Mesenchymal stem cell (in vitro differentiated cells and primary cell): ENCODE results near the gene HBS1L.

ENCODE experiments used
- DNase-seq: peaks from one replicate; pipeline ENCODE4 v3.0.0-alpha.2; 2013
- H2AFZ ChIP-seq: one replicate; pipeline ENCODE4 v1.6.1; 2013; ENCODE audit warnings: low read depth, mild to moderate bottlenecking, control low read depth, inconsistent platforms, low read length, moderate library complexity
- H2AK5ac ChIP-seq: 2 replicates; pipeline ENCODE4 v1.6.1; 2013; ENCODE audit warnings: low read length, moderate library complexity, mild to moderate bottlenecking, inconsistent platforms; ENCODE audit not compliant: severe bottlenecking
- H2BK120ac ChIP-seq: one replicate; pipeline ENCODE4 v1.6.1; 2013; ENCODE audit warnings: low read depth, mild to moderate bottlenecking, inconsistent platforms, low read length, moderate library complexity
- H2BK12ac ChIP-seq, 2 experiments: one replicate each; pipeline ENCODE4 v1.6.1; 2013; ENCODE audit warnings: inconsistent platforms in 2 of 2, low read length in 2 of 2, mild to moderate bottlenecking in 2 of 2, moderate library complexity in 2 of 2, control low read depth in 1 of 2
- H2BK15ac ChIP-seq: one replicate; pipeline ENCODE4 v1.6.1; 2013; ENCODE audit warnings: mild to moderate bottlenecking, low read depth, inconsistent platforms; ENCODE audit not compliant: poor library complexity, severe bottlenecking
- H2BK5ac ChIP-seq: 2 replicates; pipeline ENCODE4 v1.6.1; 2013; ENCODE audit warnings: low read depth, mild to moderate bottlenecking, low read length, control low read depth, inconsistent platforms; ENCODE audit not compliant: poor library complexity, severe bottlenecking
- H3K14ac ChIP-seq, 2 experiments: one replicate each; pipeline ENCODE4 v1.6.1; 2013; ENCODE audit warnings: inconsistent platforms in 2 of 2, low read length in 2 of 2, control low read depth in 1 of 2, mild to moderate bottlenecking in 1 of 2, moderate library complexity in 1 of 2
- H3K18ac ChIP-seq, 2 experiments: one replicate each; pipeline ENCODE4 v1.6.1; 2013; ENCODE audit warnings: inconsistent platforms in 2 of 2, low read length in 2 of 2, control low read depth in 1 of 2, low read depth in 1 of 2, mild to moderate bottlenecking in 1 of 2
- H3K23ac ChIP-seq, 2 experiments: one replicate each; pipeline ENCODE4 v1.6.1; 2013; ENCODE audit warnings: inconsistent platforms in 2 of 2, low read length in 2 of 2, mild to moderate bottlenecking in 2 of 2, moderate library complexity in 2 of 2, control low read depth in 1 of 2
- H3K27ac ChIP-seq: 2 replicates; pipeline ENCODE4 v1.5.1; 2013; ENCODE audit warnings: mild to moderate bottlenecking, moderate library complexity, low read length, control low read depth, inconsistent platforms; ENCODE audit not compliant: poor library complexity, severe bottlenecking
- H3K27me3 ChIP-seq, 2 experiments: 2 replicates each; pipeline versions ENCODE4 v1.6.1 to v1.7.0; 2013; ENCODE audit warnings: low read length in 2 of 2, mild to moderate bottlenecking in 2 of 2, moderate library complexity in 2 of 2, control low read depth in 1 of 2, inconsistent platforms in 1 of 2; ENCODE audit not compliant: control insufficient read depth in 1 of 2, insufficient read depth in 1 of 2
- H3K36me3 ChIP-seq, 2 experiments: 2 replicates each; pipeline versions ENCODE4 v1.6.1 to v1.7.0; 2013; ENCODE audit warnings: low read length in 2 of 2, control low read depth in 1 of 2, inconsistent platforms in 1 of 2, low read depth in 1 of 2, mild to moderate bottlenecking in 1 of 2; ENCODE audit not compliant: insufficient read depth in 2 of 2, control insufficient read depth in 1 of 2
- H3K4ac ChIP-seq, 2 experiments: one replicate each; pipeline ENCODE4 v1.6.1; 2013; ENCODE audit warnings: inconsistent platforms in 2 of 2, low read length in 2 of 2, mild to moderate bottlenecking in 2 of 2, moderate library complexity in 2 of 2, control low read depth in 1 of 2, low read depth in 1 of 2
- H3K4me1 ChIP-seq: 2 replicates; pipeline ENCODE4 v1.6.1; 2013; ENCODE audit warnings: low read depth, low read length, control low read depth; ENCODE audit not compliant: control insufficient read depth, insufficient read depth
- H3K4me2 ChIP-seq: 2 replicates; pipeline ENCODE4 v1.6.1; 2013; ENCODE audit warnings: low read length, mild to moderate bottlenecking, inconsistent platforms; ENCODE audit not compliant: poor library complexity, severe bottlenecking
- H3K4me3 ChIP-seq, 2 experiments: 2 replicates each; pipeline versions ENCODE4 v1.5.1 to v1.7.0; 2013; ENCODE audit warnings: low read length in 2 of 2, mild to moderate bottlenecking in 2 of 2, control low read depth in 1 of 2, low read depth in 1 of 2; ENCODE audit not compliant: insufficient read depth in 1 of 2
- H3K79me1 ChIP-seq: replicated peaks from 2 replicates; pipeline ENCODE4 v1.6.1; 2013; ENCODE audit warnings: mild to moderate bottlenecking, control low read depth, low read length, inconsistent platforms; ENCODE audit not compliant: poor library complexity, severe bottlenecking
- H3K9ac ChIP-seq: 2 replicates; pipeline ENCODE4 v1.7.0; 2013; ENCODE audit warnings: mild to moderate bottlenecking, low read length, moderate library complexity
- H3K9me3 ChIP-seq: 2 replicates; pipeline ENCODE4 v1.7.0; 2013; ENCODE audit warnings: mild to moderate bottlenecking, low read length; ENCODE audit not compliant: control insufficient read depth
- H4K8ac ChIP-seq: one replicate; pipeline ENCODE4 v1.6.1; 2013; ENCODE audit warnings: inconsistent platforms, mild to moderate bottlenecking, low read length, moderate library complexity
- H4K91ac ChIP-seq: one replicate; pipeline ENCODE4 v1.6.1; 2013; ENCODE audit warnings: mild to moderate bottlenecking, low read length, inconsistent platforms
- WGBS: methylation state at CpG from one replicate; pipeline ENCODE4 v1.1.7; 2013; ENCODE audit warnings: mixed read lengths; 5-methylcytosine and 5-hydroxymethylcytosine counted together

HBS1L gene

DNA sequence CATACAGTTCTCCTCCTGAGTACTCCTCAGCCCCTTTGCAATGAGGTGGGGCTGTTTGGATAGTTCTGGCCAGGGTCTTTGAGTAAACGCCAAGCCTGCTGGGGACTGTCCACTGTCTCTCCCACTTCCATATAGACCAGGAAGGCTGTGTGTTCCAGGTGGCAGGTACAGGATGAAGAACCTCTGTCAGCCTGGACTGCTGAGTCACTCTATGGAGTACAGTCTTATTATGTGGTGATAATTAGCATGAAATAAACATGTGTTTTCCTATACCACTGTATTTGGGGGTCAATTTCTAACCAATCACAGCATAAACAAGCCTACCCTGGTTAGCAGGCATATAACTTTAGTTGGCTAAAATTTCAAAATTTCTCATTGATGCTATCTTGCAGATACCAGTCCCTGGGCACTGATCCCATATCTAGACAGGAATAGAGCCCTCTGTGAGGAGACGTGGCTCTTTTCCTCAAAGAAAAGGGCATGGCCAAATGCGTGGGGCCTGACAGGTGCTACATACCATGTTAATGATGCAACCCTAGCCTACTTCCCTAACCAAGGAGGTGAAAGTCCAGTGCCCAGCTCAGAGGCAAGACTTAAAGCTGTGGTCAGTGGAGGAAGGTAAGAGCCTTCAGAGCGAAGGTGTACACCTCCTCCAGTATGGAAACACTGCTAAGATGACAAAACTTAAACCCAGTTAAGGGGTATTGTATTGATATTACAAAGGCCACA, 100.2 kb downstream of the HBS1L start:
- Histone ChIP-seq H3K4me3 (no peak overlapping the region), H3K14ac (no peak overlapping the region), H3K79me1 (no peaks in the 10 kb centered on the region), H3K9me3 (peaks cover 7% of the 10 kb centered on the region), H3K23ac (no peak overlapping the region), H4K8ac (no peak overlapping the region), H3K4me1 (peaks cover 2% of the 10 kb centered on the region), H3K27me3 (no peaks in the 10 kb centered on the region), H4K91ac (no peak overlapping the region), H2BK5ac (no peak overlapping the region), H3K4me2 (no peak overlapping the region), H3K27ac (no peak overlapping the region), H2BK120ac (no peak overlapping the region), H2AK5ac (no peak overlapping the region), H2BK15ac (no peak overlapping the region), H2AFZ (no peak overlapping the region), H3K4ac (no peak overlapping the region), H3K18ac (no peak overlapping the region), H2BK12ac (no peak overlapping the region), H3K9ac (no peak overlapping the region), H3K36me3 (peaks cover 3 to 10% of the 10 kb centered on the region in 2 experiments)
- WGBS: 91% methylated on average over 3 of the region's 4 CpGs
- no peak for DNase-seq

DNA sequence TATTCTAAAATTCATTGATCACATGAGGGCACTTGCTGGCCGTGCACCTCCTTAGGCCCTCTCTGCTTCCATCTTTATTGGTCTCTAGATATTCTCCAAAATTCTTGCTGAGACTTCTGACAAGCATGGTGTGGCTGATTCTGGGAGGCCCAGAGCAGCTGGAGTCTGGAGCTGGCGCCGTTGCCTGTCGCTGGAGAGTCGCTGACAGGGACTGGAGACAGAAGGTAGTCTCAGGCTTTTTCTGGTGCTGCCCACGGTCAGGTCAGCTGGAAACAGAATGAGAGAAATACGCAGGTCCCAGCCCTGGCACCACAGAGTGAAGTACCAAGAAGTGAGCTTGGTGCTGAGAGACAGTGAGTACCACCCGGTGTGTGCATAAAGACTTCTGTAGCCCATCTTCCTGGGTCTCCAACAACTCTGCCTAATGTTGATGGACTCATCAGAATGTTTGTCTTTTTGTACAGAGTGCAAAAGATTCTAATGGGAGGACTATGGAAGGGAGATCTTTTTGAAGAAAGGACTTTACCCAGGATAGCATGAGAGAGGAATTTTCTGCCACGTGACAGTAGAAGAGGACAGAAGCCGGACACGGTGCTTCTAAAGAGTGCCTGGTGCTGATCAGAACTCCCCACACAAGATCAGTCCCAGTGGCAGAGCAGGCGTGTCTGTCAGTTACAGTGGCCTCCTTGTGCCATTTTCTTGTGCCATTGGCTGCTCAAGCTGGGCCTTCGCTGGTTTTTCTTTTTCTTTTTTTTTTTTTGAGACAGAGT, 102.9 kb downstream of the HBS1L start:
- Histone ChIP-seq H3K18ac (no peak overlapping the region), H3K9me3 (no peaks in the 10 kb centered on the region), H3K79me1 (no peaks in the 10 kb centered on the region), H2AFZ (no peak overlapping the region), H3K4me1 (peaks cover 2% of the 10 kb centered on the region), H2BK12ac (no peak overlapping the region), H3K4me2 (no peak overlapping the region), H3K23ac (no peak overlapping the region), H3K27me3 (no peaks in the 10 kb centered on the region), H3K4me3 (no peak overlapping the region), H3K4ac (no peak overlapping the region), H4K8ac (no peak overlapping the region), H2BK15ac (no peak overlapping the region), H3K36me3 (no peaks in the 10 kb centered on the region), H3K27ac (no peak overlapping the region), H2BK5ac (no peak overlapping the region), H3K14ac (peak overlapping the region in 1 of 2 experiments; percentile 1), H4K91ac (no peak overlapping the region), H2BK120ac (no peak overlapping the region), H2AK5ac (no peak overlapping the region), H3K9ac (no peak overlapping the region)
- DNase-seq: no peak
- 94% methylated on average over 13 of the region's 13 CpGs for WGBS

DNA sequence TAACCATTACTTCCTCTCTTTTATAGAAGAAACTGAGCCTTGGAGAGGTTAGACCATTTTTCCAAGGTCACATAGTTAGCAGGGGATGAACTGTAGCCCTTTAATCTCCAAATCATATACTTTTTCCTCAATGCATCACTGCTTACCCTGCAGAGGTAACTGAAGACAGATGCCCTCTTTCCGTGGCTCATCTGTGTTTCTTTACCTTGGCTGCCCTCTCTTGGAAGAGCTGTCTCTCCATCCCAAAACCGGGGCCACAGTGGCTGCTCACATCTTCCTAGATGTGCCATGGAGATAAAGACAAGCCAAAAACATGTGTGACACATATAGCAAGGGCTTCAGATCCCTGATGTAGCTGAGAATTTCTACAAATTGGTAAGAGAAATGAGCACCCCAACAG, 104.1 kb downstream of the HBS1L start:
- Histone ChIP-seq H2BK12ac (no peak overlapping the region), H3K18ac (no peak overlapping the region), H3K27ac (no peak overlapping the region), H2BK120ac (no peak overlapping the region), H2AK5ac (no peak overlapping the region), H3K27me3 (no peaks in the 10 kb centered on the region), H3K4me1 (peaks cover 2% of the 10 kb centered on the region), H4K8ac (no peak overlapping the region), H2BK5ac (no peak overlapping the region), H3K23ac (no peak overlapping the region), H3K36me3 (no peaks in the 10 kb centered on the region), H3K79me1 (no peaks in the 10 kb centered on the region), H2AFZ (no peak overlapping the region), H3K4me3 (no peak overlapping the region), H3K9me3 (no peaks in the 10 kb centered on the region), H2BK15ac (no peak overlapping the region), H3K9ac (no peak overlapping the region), H3K4ac (no peak overlapping the region), H4K91ac (no peak overlapping the region), H3K14ac (no peak overlapping the region), H3K4me2 (no peak overlapping the region)
- no peak for DNase-seq
- WGBS: 77% methylated on average over 2 of the region's 2 CpGs

- H4K8ac ChIP-seq: no peak within 1 kb of the TSS
- no peaks in the 10 kb centered on the region for H3K9me3 ChIP-seq
- no peak within 1 kb of the TSS for H2BK15ac ChIP-seq
- H2BK120ac ChIP-seq: no peak within 1 kb of the TSS
- H3K4me1 ChIP-seq: peaks cover 2% of the 10 kb centered on the region
- no peak within 1 kb of the TSS for H3K4me2 ChIP-seq
- H2BK5ac ChIP-seq: no peak within 1 kb of the TSS
- no peak within 1 kb of the TSS for H2BK12ac ChIP-seq
- DNase-seq: no peak
- H3K27ac ChIP-seq: no peak within 1 kb of the TSS
- 85% methylated on average over 3 of the region's 4 CpGs for WGBS
- no peaks in the 10 kb centered on the region for H3K36me3 ChIP-seq
- no peaks in the 10 kb centered on the region for H3K27me3 ChIP-seq
- H3K14ac ChIP-seq: no peak within 1 kb of the TSS
- no peak within 1 kb of the TSS for H3K18ac ChIP-seq
- H2AFZ ChIP-seq: no peak within 1 kb of the TSS
- H3K79me1 ChIP-seq: no peaks in the 10 kb centered on the region
- no peak within 1 kb of the TSS for H2AK5ac ChIP-seq
- no peak within 1 kb of the TSS for H3K4ac ChIP-seq
- no peak within 1 kb of the TSS for H3K9ac ChIP-seq
- no peak within 1 kb of the TSS for H4K91ac ChIP-seq
- H3K4me3 ChIP-seq: no peak within 1 kb of the TSS
- no peak within 1 kb of the TSS for H3K23ac ChIP-seq
Observed at GRCh38 chr6:134949927-134950326, 104.7 kb downstream of the HBS1L start, which contains the start of gene ALDH8A1. Gene ALDH8A1, minus strand, starts transcription at chr6:134950101. Its CDS starts 48 bp downstream, at chr6:134950053.
